ENCODE results near the gene TBC1D24.
"Not testable (repeated sequence)": the region's sequence is repeated elsewhere in the genome, so short reads cannot be mapped to it uniquely, and the experiment has no call there.

TBC1D24 gene

GRCh38 chr16:2474877-2475412 is at the start of gene TBC1D24:
Gene TBC1D24, plus strand, starts transcription at chr16:2475127. Its CDS starts 21,022 bp downstream, at chr16:2496149.
- peak; percentile 48 for DNase-seq

- DNase-seq, result no peak
These were observed 49.0 kb upstream of the TBC1D24 start for GRCh38 chr16:2425825-2426430.

- no peak for DNase-seq
These were observed 48.0 kb upstream of the TBC1D24 start for GRCh38 chr16:2426941-2427361.

GRCh38 chr16:2427526-2427925 is 47.4 kb upstream of the TBC1D24 start:
- DNase-seq, result no peak

GRCh38 chr16:2428051-2428783 is 46.7 kb upstream of the TBC1D24 start:
- no peak for DNase-seq

- no peak for DNase-seq
These were observed 46.2 kb upstream of the TBC1D24 start for GRCh38 chr16:2428784-2429033.

GRCh38 chr16:2429034-2429770 is 45.7 kb upstream of the TBC1D24 start, which contains the start of gene CCNF:
Gene CCNF, plus strand, starts transcription at chr16:2429447. Its CDS starts 35 bp downstream, at chr16:2429482.
- DNase-seq, result peak; percentile 82

GRCh38 chr16:2429771-2430663 is 44.9 kb upstream of the TBC1D24 start:
- DNase-seq, result no peak

- DNase-seq, result no peak
These were observed 42.6 kb upstream of the TBC1D24 start for GRCh38 chr16:2432286-2432685.

- DNase-seq, result no peak
These were observed 42.0 kb upstream of the TBC1D24 start for GRCh38 chr16:2432801-2433505.

GRCh38 chr16:2435236-2435635 is 39.7 kb upstream of the TBC1D24 start:
- not testable (repeated sequence) for DNase-seq

- no peak for DNase-seq
These were observed 38.8 kb upstream of the TBC1D24 start for GRCh38 chr16:2436110-2436509.

- DNase-seq, result no peak
These were observed 37.7 kb upstream of the TBC1D24 start for GRCh38 chr16:2437032-2437790.

- DNase-seq, result no peak
These were observed 36.8 kb upstream of the TBC1D24 start for GRCh38 chr16:2438121-2438520.

GRCh38 chr16:2439598-2439997 is 35.3 kb upstream of the TBC1D24 start:
- DNase-seq, result no peak

GRCh38 chr16:2441143-2441804 is 33.7 kb upstream of the TBC1D24 start:
- not testable (repeated sequence) for DNase-seq

- DNase-seq, result no peak
These were observed 31.4 kb upstream of the TBC1D24 start for GRCh38 chr16:2443555-2443954.

GRCh38 chr16:2447920-2448583 is 26.9 kb upstream of the TBC1D24 start:
- DNase-seq, result no peak

- no peak for DNase-seq
These were observed 25.8 kb upstream of the TBC1D24 start for GRCh38 chr16:2449118-2449517.

GRCh38 chr16:2450535-2450934 is 24.4 kb upstream of the TBC1D24 start:
- DNase-seq, result peak; percentile 80
